AG09319 (cell line): ENCODE results near the gene ACAD11.
A peak's percentile ranks its signal among the peaks of the same experiment; 100 is the strongest.
"Not testable (repeated sequence)": the region's sequence is repeated elsewhere in the genome, so short reads cannot be mapped to it uniquely, and the experiment has no call there.

Source experiments
- DNase-seq: peaks from one replicate; pipeline ENCODE4 v3.0.0-alpha.2; 2010; ENCODE audit warnings: low read depth; ENCODE audit errors: extremely low read depth
- TF ChIP-seq, protein P1 (sequence below): IDR thresholded peaks from 2 replicates; pipeline ENCODE4 v1.5.1; 2011; ENCODE audit warnings: low read depth, mild to moderate bottlenecking, inconsistent platforms, low read length, moderate library complexity

ACAD11 gene

DNA sequence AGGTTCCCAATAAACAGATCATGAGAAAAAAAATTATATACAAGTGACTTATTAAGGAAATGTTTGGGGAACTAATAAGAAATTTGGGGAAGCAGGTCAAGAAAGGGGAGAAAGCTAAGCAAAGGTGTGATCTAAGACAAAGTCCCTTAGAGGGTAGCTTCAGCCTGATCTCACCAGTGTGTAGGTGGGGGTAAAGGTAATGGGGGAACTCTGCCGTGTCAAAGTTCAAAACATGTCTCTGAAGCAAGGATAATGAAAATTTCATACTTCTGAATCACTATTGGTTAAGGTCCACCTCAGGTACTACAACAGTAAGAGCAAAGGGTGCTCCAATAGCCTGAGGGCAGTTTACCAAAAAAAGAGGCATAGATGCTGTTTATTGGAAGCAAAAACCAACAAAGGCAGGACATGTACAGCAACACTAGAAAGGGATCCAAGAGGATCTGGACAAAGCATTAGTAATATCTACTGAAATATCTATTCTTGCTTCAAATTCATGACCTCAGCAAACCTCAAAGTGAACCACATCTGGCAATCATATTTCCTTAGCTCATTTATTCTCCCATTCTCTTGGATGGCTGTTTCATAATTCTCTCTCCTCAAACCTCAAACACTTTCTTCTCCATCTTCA is 6.9 kb downstream of the ACAD11 start:
- TF ChIP-seq, protein P1, sequence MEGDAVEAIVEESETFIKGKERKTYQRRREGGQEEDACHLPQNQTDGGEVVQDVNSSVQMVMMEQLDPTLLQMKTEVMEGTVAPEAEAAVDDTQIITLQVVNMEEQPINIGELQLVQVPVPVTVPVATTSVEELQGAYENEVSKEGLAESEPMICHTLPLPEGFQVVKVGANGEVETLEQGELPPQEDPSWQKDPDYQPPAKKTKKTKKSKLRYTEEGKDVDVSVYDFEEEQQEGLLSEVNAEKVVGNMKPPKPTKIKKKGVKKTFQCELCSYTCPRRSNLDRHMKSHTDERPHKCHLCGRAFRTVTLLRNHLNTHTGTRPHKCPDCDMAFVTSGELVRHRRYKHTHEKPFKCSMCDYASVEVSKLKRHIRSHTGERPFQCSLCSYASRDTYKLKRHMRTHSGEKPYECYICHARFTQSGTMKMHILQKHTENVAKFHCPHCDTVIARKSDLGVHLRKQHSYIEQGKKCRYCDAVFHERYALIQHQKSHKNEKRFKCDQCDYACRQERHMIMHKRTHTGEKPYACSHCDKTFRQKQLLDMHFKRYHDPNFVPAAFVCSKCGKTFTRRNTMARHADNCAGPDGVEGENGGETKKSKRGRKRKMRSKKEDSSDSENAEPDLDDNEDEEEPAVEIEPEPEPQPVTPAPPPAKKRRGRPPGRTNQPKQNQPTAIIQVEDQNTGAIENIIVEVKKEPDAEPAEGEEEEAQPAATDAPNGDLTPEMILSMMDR = no peak
- no peak for DNase-seq

DNA sequence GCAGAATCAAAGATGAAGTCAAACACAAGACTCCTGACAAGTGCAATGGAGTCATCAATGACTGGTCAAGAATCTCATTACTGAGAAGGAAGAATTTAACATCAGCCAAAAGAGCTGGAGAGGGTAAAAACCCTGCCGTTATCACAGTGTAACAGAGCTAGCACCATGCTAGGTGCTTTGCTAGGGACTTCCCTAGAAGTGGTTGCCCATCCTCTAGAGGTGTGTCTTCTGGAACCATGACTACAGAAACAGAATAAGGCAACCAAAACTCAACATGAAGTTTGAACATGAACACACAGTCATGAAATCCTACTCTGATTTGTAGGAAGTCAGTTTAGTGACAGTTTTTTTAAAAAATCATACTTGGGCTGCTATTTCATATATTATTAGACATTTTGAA is 9.5 kb downstream of the ACAD11 start:
- no peak for DNase-seq
- TF ChIP-seq, protein P1 = no peak

DNA sequence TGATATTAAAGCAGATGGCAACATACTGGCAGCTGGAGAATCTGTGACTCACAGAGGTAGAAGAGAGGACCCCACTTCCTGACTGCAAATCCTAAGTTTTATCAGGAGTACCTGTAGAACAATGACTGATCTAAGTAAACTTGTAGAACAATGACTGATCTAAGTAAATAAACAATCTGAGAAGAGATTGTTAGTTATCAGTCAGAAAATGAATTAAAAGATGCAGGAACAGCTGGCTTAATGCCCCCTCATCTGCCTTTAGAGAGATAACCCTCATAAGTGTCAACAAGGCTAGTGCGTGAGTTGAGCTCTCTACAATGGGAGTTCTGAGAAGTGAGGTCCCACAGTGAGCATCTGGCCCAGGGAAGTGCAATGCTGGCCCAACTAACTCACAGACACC is 14.6 kb downstream of the ACAD11 start:
- TF ChIP-seq, protein P1 = no peak
- no peak for DNase-seq

DNA sequence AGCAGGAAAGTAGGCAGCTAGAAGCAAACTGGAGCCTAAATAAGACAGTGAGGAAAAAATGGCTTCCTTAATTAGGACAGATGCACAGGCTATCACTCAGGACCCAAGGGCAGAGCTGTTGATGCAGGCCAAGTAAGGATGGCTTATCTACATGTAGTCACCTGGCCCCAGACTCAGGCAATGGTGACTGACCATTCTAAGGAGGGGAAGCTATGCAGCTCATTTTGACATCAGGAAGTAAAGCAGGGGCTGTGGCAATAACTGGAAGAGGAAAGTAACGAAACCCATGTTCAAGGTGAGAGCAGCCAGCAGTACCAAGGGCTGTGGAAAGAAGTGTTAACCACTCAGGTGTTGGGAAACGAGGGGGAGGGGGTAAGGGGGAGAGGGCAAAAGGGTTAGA is 16.2 kb downstream of the ACAD11 start:
- TF ChIP-seq, protein P1 = no peak
- DNase-seq = no peak

DNA sequence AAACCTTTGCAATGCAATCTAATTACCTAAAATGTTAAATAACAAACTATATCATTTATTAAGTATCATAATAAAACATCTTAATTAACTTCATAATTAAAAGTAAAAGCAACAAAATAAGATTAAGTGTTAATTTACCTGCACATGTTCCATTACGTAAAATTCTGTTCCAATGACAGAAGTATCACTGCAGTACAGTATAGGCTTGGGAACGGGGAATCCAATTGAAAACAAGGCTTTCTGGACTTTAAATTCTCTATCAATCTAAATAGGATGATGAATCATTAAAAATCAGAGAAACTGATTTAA is 17.1 kb downstream of the ACAD11 start:
- DNase-seq = no peak
- TF ChIP-seq, protein P1 = no peak

DNA sequence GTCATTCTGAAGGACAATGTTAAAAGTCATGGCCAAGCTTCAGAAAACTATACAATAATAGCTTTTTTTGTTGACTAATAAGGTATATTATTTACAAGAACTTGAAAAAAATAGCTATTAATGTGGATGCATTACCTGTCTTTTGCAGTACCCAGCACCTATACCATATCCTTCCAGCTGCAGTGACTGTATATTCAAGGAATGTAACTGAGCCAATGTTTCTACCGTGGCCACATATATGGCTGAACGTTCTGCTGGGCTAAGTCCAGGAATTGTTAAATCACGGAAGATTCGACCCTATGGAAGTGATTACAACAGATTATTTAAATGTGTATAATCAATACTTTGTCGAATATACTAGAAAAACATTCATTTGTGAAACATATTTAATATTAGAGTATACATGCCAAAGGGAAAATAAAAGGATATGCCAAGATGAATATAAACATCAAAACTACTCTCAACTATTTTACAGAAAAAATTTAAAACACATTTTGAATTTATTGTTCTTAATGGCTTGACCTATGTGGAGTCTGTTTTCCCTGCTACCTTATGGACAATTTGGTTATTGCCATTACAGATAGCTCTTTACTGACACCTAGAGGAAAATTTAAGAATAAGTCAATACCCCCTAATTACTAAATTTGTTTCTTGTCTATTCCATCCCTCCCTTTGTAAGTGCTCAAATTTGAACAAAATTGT is 17.6 kb downstream of the ACAD11 start:
- TF ChIP-seq, protein P1 = peak; percentile 55
- DNase-seq = peak; percentile 24

DNA sequence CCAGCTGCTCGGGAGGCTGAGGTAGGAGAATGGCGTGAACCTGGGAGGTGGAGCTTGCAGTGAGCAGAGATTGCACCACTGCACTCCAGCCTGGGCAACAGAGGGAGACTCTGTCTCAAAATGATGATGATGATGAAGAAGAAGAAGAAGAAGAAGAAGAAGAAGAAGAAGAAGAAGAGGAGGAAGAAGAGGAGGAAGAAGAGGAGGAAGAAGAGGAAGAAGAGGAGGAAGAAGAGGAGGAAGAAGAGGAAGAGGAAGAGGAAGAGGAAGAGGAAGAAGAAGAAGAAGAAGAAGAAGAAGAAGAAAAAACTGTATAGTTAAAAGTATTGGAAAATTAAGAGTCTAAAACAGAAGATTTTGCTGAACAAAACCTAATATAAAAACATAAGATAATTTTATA is 18.2 kb downstream of the ACAD11 start:
- DNase-seq = not testable (repeated sequence)

DNA sequence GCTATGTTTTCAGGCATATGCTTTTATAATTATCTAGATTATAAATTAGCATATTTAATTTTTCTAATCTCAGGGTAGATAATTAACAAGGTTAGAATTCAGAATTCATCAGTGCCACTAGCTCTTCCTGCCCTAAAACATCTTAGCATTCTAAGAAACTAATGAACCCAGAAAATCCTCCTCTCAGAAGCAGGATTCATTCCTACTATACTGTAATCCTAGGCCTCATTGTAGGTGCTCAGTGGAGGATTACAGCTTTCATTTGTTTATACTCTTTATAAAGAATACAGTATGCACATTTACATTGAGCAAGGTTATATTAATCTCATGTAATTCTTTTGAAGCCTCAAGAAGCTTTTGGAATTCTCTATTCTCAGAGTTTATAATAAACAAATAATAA is 20.9 kb downstream of the ACAD11 start:
- TF ChIP-seq, protein P1 = no peak
- no peak for DNase-seq
